Measurements from ENCODE around the gene ELOVL5. TPM values are rescaled to one million over a fixed set of nuclear protein-coding genes. Genes with fewer than 3 reads are reported as not detected.

The ELOVL5 gene
- total RNA-seq, 1 donor from 2014 or later, result 67.1 TPM

- no peaks in the 10 kb centered on the region for H3K27me3 Mint-ChIP-seq
- DNase-seq (ENCODE audit: low spot score, unreplicated experiment), result no peak
- no peak for TF ChIP-seq CTCF (IDR thresholded peaks at IDR 0.05; ENCODE audit: unreplicated experiment)
- no peaks in the 10 kb centered on the region for H3K9me3 Mint-ChIP-seq (ENCODE audit: low read depth)
- H3K4me3 Mint-ChIP-seq (ENCODE audit: low read depth), result no peak overlapping the region
- H3K36me3 Mint-ChIP-seq (ENCODE audit: insufficient read depth), result peaks cover 1% of the 10 kb centered on the region
- H3K4me1 Mint-ChIP-seq (ENCODE audit: low read depth), result peaks cover 13% of the 10 kb centered on the region
- H3K27ac Mint-ChIP-seq, result no peak overlapping the region
Measured at GRCh38 chr6:53327017-53327395, 21.7 kb downstream of the ELOVL5 start.

DNA sequence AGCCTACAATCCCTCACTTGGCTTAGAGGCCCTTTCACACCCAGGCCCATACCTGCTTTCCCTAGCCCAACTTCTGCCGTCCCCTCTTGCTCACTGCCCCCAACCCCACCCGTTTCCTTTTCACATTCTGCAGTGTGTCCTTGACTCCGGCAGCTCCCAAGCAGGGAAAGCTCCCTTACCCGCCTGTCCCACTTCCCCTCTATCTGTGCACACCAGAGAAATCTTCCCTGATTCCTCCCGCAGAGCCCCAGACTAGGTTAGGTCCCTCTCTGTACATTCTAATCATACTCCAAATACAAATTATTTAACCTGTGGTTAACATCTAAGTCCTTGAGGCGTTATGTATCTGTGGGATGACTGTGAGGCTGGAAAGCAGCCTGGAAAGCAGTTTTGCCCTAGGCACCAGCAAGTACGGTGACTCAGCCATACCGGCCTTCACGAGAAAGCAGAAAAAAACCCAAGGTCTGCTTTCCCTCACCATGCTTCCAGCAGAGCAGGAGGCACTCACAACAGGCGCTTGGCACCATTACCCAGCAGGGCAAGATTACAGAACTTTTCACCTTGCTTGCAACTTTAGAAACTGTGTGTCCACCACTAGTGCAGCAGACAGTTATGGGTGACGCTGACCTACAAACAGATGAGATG is 22.3 kb downstream of the ELOVL5 start:
- Mint-ChIP-seq H3K9me3 (ENCODE audit: low read depth) (no peaks in the 10 kb centered on the region), H3K36me3 (ENCODE audit: insufficient read depth) (no peaks in the 10 kb centered on the region), H3K27me3 (no peaks in the 10 kb centered on the region), H3K4me3 (ENCODE audit: low read depth) (no peak overlapping the region), H3K27ac (no peak overlapping the region), H3K4me1 (ENCODE audit: low read depth) (peaks cover 16% of the 10 kb centered on the region)
- no peak for DNase-seq (ENCODE audit: low spot score, unreplicated experiment)
- TF ChIP-seq CTCF (IDR thresholded peaks at IDR 0.05; ENCODE audit: unreplicated experiment), result no peak

DNA sequence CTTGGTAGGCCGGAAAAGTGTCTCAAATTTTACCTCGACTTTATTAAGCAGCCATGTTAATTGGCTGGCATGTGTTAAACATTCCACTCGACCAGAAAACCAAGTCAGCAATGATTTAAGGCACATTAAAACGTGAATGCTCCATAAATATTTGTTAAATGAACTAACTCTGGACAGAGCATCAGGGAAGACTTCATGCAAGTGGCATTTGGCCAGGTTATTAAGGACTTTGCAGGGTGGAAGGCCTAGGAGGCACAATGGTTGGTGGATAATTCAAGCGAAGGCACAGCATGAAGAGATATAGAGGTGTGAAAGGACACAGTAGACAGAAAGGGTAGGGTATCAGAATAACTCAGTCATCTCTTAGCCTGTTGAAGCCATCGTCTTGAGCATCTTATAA is 23.0 kb downstream of the ELOVL5 start:
- DNase-seq (ENCODE audit: low spot score, unreplicated experiment), result no peak
- no peaks in the 10 kb centered on the region for H3K9me3 Mint-ChIP-seq (ENCODE audit: low read depth)
- no peak overlapping the region for H3K27ac Mint-ChIP-seq
- no peak for TF ChIP-seq CTCF (IDR thresholded peaks at IDR 0.05; ENCODE audit: unreplicated experiment)
- H3K4me1 Mint-ChIP-seq (ENCODE audit: low read depth), result peaks cover 16% of the 10 kb centered on the region
- no peaks in the 10 kb centered on the region for H3K27me3 Mint-ChIP-seq
- H3K4me3 Mint-ChIP-seq (ENCODE audit: low read depth), result no peak overlapping the region
- H3K36me3 Mint-ChIP-seq (ENCODE audit: insufficient read depth), result no peaks in the 10 kb centered on the region

DNA sequence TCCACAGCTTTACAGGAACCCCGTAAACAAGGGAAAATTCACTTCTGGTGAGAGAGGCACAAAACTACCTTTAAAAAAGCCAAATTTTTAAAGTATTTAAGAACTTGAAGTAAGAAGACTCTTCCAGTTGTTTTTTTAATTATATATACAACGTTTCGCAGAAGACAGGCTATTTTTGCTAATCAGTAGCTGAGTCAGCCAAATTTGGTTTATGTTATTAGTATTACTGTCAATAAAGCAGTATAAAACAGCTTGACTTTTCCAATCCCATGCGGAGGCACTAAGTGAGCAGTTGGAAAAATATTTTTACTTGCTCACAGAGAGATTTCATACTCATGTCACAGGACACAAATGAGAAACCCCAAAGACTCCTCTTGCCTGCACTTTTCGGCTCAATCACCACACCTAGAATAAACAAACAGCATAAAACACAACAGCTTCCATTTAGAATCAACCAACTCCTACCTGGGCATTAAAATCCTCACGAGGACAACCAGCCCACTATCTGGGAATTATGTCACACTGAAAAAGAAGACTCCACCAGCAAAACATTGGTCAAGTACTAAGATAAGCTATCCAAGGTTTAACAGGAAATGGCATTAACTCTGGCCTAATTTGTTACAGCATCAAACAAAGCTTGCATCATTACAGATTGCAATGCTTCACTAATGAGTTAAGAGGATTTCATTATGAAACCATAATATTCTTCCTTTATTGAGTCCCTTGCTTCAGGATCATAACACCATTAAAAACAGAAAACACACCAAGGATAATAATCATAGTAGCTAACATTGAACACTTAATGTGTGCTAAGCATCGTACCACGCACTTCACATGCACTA is 26.3 kb downstream of the ELOVL5 start:
- Mint-ChIP-seq H3K27ac (peak overlapping the region; percentile 46), H3K9me3 (ENCODE audit: low read depth) (no peaks in the 10 kb centered on the region), H3K4me1 (ENCODE audit: low read depth) (peaks cover 16% of the 10 kb centered on the region), H3K27me3 (no peaks in the 10 kb centered on the region), H3K36me3 (ENCODE audit: insufficient read depth) (no peaks in the 10 kb centered on the region), H3K4me3 (ENCODE audit: low read depth) (peak overlapping the region; percentile 30)
- TF ChIP-seq CTCF (IDR thresholded peaks at IDR 0.05; ENCODE audit: unreplicated experiment), result no peak
- no peak for DNase-seq (ENCODE audit: low spot score, unreplicated experiment)

- Mint-ChIP-seq H3K27me3 (no peaks in the 10 kb centered on the region), H3K4me1 (ENCODE audit: low read depth) (peaks cover 13% of the 10 kb centered on the region), H3K36me3 (ENCODE audit: insufficient read depth) (no peaks in the 10 kb centered on the region), H3K4me3 (ENCODE audit: low read depth) (no peak overlapping the region), H3K27ac (peak overlapping the region; percentile 46), H3K9me3 (ENCODE audit: low read depth) (no peaks in the 10 kb centered on the region)
- TF ChIP-seq CTCF (IDR thresholded peaks at IDR 0.05; ENCODE audit: unreplicated experiment), result no peak
- no peak for DNase-seq (ENCODE audit: low spot score, unreplicated experiment)
Measured at GRCh38 chr6:53321701-53322100, 27.0 kb downstream of the ELOVL5 start.
